Endothelial cell of umbilical vein (primary cell): ENCODE measurements around the gene GVQW3. TPM values are rescaled to one million over a fixed set of nuclear protein-coding genes. Genes with fewer than 3 reads are reported as not detected.

Experiments used
- BruUV-seq: library from RNA; stranded (reverse); fragments of 400-500 nt; replicated peaks from 2 replicates; lab custom pipeline; 2021; lab: Mats Ljungman, UMichigan
- CTCF ChIA-PET: fragments of 300-600, 350-600 bp; sonication (Branson Sonifier 250); formaldehyde crosslinking; loops from one replicate; lab custom pipeline; 2021; ENCODE audit warnings: antibody characterized with exemption, inconsistent platforms; lab: Charles Lee
- POLR2A ChIA-PET: fragments of 300-600, 350-600 bp; sonication (Branson Sonifier 250); formaldehyde crosslinking; loops from one replicate; lab custom pipeline; 2021; ENCODE audit warnings: antibody characterized with exemption, inconsistent platforms; lab: Charles Lee
- DNase-seq: peaks from one replicate; pipeline ENCODE4 v3.0.0-alpha.2; 2011; ENCODE audit warnings: low read depth, low spot score
- FAIRE-seq: peaks from 2 replicates; lab custom pipeline; 2011; peaks lifted over from hg19 to GRCh38; lab: Jason Lieb, UNC
- H2AFZ ChIP-seq: 2 replicates; pipeline ENCODE4 v1.6.0; 2012; ENCODE audit warnings: low read depth, low read length, control low read depth, inconsistent platforms
- H3K27ac ChIP-seq: 2 replicates; pipeline ENCODE4 v1.5.1; 2011; ENCODE audit warnings: low read depth, mild to moderate bottlenecking, control low read depth, low read length, moderate library complexity; ENCODE audit not compliant: insufficient read depth
- H3K27me3 ChIP-seq, 2 experiments: 2 replicates each; pipeline versions ENCODE4 v1.6.0 to v1.6.1; 2011; ENCODE audit warnings: low read length in 2 of 2, mixed read lengths in 1 of 2; ENCODE audit not compliant: control insufficient read depth in 2 of 2, insufficient read depth in 2 of 2
- H3K36me3 ChIP-seq, 2 experiments: 2 replicates in 1 of 2; 3 replicates in 1 of 2; pipeline ENCODE4 v1.5.1; 2011; ENCODE audit warnings: low read length in 2 of 2, mild to moderate bottlenecking in 1 of 2, moderate library complexity in 1 of 2; ENCODE audit not compliant: control insufficient read depth in 2 of 2, insufficient read depth in 2 of 2; ENCODE audit errors: extremely low read depth in 1 of 2
- H3K4me1 ChIP-seq: 3 replicates; pipeline ENCODE4 v1.5.1; 2011; ENCODE audit warnings: mild to moderate bottlenecking, low read length; ENCODE audit not compliant: control insufficient read depth, insufficient read depth; ENCODE audit errors: extremely low read depth
- H3K4me2 ChIP-seq: 2 replicates; pipeline ENCODE4 v1.6.1; 2011; ENCODE audit warnings: low read length, control low read depth, mixed read lengths; ENCODE audit not compliant: insufficient read depth
- H3K4me3 ChIP-seq, 3 experiments: fragments of 200-600 bp in 1 of 3; sonication (generic), shearing (Covaris generic) in 1 of 3; replicated peaks in 1 of 3; 2 replicates each; pipeline ENCODE4 v1.5.1; 2011 to 2016; ENCODE audit warnings: control low read depth in 3 of 3, low read length in 3 of 3, mild to moderate bottlenecking in 2 of 3, inconsistent platforms in 1 of 3, low read depth in 1 of 3, moderate library complexity in 1 of 3; ENCODE audit not compliant: insufficient read depth in 1 of 3
- H3K79me2 ChIP-seq: 2 replicates; pipeline ENCODE4 v1.6.0; 2012; ENCODE audit warnings: low read length, inconsistent platforms; ENCODE audit not compliant: control insufficient read depth, insufficient read depth
- H3K9ac ChIP-seq: replicated peaks from 2 replicates; pipeline ENCODE3; 2011; ENCODE audit warnings: low read length, control low read depth; ENCODE audit not compliant: insufficient read depth; ENCODE audit errors: extremely low read depth
- H3K9me1 ChIP-seq: replicated peaks from 3 replicates; pipeline ENCODE4 v1.6.0; 2011; ENCODE audit warnings: mild to moderate bottlenecking, low read length; ENCODE audit not compliant: control insufficient read depth, insufficient read depth; ENCODE audit errors: extremely low read depth
- H3K9me3 ChIP-seq: replicated peaks from 2 replicates; pipeline ENCODE4 v1.5.1; 2012; ENCODE audit warnings: low read length, inconsistent platforms; ENCODE audit not compliant: control insufficient read depth, insufficient read depth
- H4K20me1 ChIP-seq: replicated peaks from 2 replicates; pipeline ENCODE3; 2011; ENCODE audit warnings: mild to moderate bottlenecking, low read length; ENCODE audit not compliant: control insufficient read depth, insufficient read depth; ENCODE audit errors: extremely low read depth
- CTCF ChIP-seq, 2 donors: IDR thresholded peaks; 1 replicate in 1 of 2; 2 replicates in 1 of 2; pipeline ENCODE4 v1.5.1; 2011; ENCODE audit warnings: low read length in 2 of 2, mild to moderate bottlenecking in 2 of 2, moderate library complexity in 2 of 2, control low read depth in 1 of 2, inconsistent platforms in 1 of 2, low read depth in 1 of 2; ENCODE audit not compliant: insufficient read depth in 1 of 2; ENCODE audit errors: extremely low read depth in 1 of 2
- EZH2 ChIP-seq: IDR thresholded peaks from 2 replicates; pipeline ENCODE4 v1.6.1; 2012; ENCODE audit warnings: borderline replicate concordance, low read depth, mild to moderate bottlenecking, moderate library complexity, low read length, inconsistent platforms; ENCODE audit not compliant: severe bottlenecking
- FOS ChIP-seq: IDR thresholded peaks from 2 replicates; pipeline ENCODE4 v1.6.1; 2011; ENCODE audit warnings: mild to moderate bottlenecking, low read length, moderate library complexity, borderline replicate concordance; ENCODE audit not compliant: insufficient read depth
- GATA2 ChIP-seq: IDR thresholded peaks from 2 replicates; pipeline ENCODE4 v1.7.0; 2011; ENCODE audit warnings: low read depth, mild to moderate bottlenecking, moderate library complexity, mixed read lengths, low read length; ENCODE audit not compliant: insufficient read length, insufficient read depth
- JUN ChIP-seq: IDR thresholded peaks from 2 replicates; pipeline ENCODE4 v1.6.1; 2011; ENCODE audit warnings: borderline replicate concordance, low read depth; ENCODE audit not compliant: insufficient read length, insufficient read depth
- MAX ChIP-seq: IDR thresholded peaks from 2 replicates; pipeline ENCODE4 v1.6.1; 2011; ENCODE audit not compliant: insufficient read depth, insufficient read length
- MYC ChIP-seq: IDR thresholded peaks from one replicate; pipeline ENCODE4 v1.6.1; 2011; ENCODE audit warnings: mild to moderate bottlenecking, low read depth, low read length
- POLR2A ChIP-seq: IDR thresholded peaks from 2 replicates; pipeline ENCODE4 v1.6.1; 2012; ENCODE audit warnings: low read depth, mild to moderate bottlenecking, control low read depth, low read length
- POLR2AphosphoS5 ChIP-seq: IDR thresholded peaks from 2 replicates; pipeline ENCODE4 v1.6.1; 2012; ENCODE audit warnings: low read depth, mild to moderate bottlenecking, control low read depth, low read length, moderate library complexity; ENCODE audit not compliant: insufficient read depth
- dilution Hi-C: fragments of 300-500 bp; cut with MboI; formaldehyde crosslinking; loops from one replicate; pipeline ENCODE4 v1.15.0; 2019; ENCODE audit warnings: low sequenced_read_pairs; ENCODE audit not compliant: extremely low pct_ligation_motif_present
- intact Hi-C: fragments of 100-400 bp; cut with micrococcal nuclease; formaldehyde crosslinking; loops from one replicate; pipeline ENCODE4 v1.10.0; 2022
- polyA plus RNA-seq, 4 experiments: library from polyadenylated mRNA; depleted of rRNA in 3 of 4; stranded (reverse) in 3 of 4; unstranded in 1 of 4; fragments of >200 nt; gene quantifications; 2 replicates each; pipeline versions ENCODE4 v1.2.1 to v1.2.3, GENCODE V29; 2011 to 2012; ENCODE audit warnings: missing spikeins in 1 of 4
- total RNA-seq: library from RNA; stranded (reverse); gene quantifications from 2 replicates; pipeline ENCODE4 v1.2.3, GENCODE V29; 2021

GVQW3 gene
- total and polyA plus RNA-seq, 2 donors (not counting 3 experiments of a cell fraction or from before 2014, with no cell fraction given), result 1.0 to 2.8 TPM

GRCh38 chr11:76380159-76380976 lies 755 bp upstream of the GVQW3 start:
- H2AFZ ChIP-seq, result peak overlapping the region; percentile 79
- H3K79me2 ChIP-seq, result peaks cover 51% of the 10 kb centered on the region
- H3K36me3 ChIP-seq, result no peaks in the 10 kb centered on the region
- peak overlapping the region; percentile 95 for H3K4me2 ChIP-seq
- no peaks in the 10 kb centered on the region for H4K20me1 ChIP-seq
- peak; percentile 28 for DNase-seq
- H3K9me3 ChIP-seq, result no peaks in the 10 kb centered on the region
- FAIRE-seq, result peak; percentile 59
- dilution Hi-C loops (no loop called here), intact Hi-C loops (loop anchor here (2.0 to 5.0 kb wide), 3 partner anchors 143 to 292 kb away; partner anchors contain the start of genes LRRC32 and WNT11)
- ChIA-PET POLR2A (interaction anchor here (0.6 kb wide), 1 partner anchor 8 kb away, joined by 4 read pairs; no protein-coding TSS in a partner anchor), CTCF (no interaction called here)
- no peak for TF ChIP-seq FOS
- TF ChIP-seq CTCF (IDR thresholded peaks at IDR 0.05; ENCODE audit: extremely low read depth in 1 of 2, insufficient read depth in 1 of 2, low read depth in 1 of 2, low read length in 2 of 2), result no peak
- TF ChIP-seq JUN, result no peak
- TF ChIP-seq POLR2AphosphoS5, result no peak
- no peak for TF ChIP-seq MYC
- no peak for TF ChIP-seq POLR2A
- TF ChIP-seq MAX, result no peak
- TF ChIP-seq EZH2, result no peak
- TF ChIP-seq GATA2, result no peak
- peak overlapping the region; percentile 62 to 75 (median 71) for H3K4me3 ChIP-seq
- BruUV-seq, result TSS peak; percentile 62
- H3K9me1 ChIP-seq, result no peaks in the 10 kb centered on the region
- H3K4me1 ChIP-seq, result peaks cover 18% of the 10 kb centered on the region
- H3K27ac ChIP-seq, result peak overlapping the region; percentile 27
- no peaks in the 10 kb centered on the region for H3K27me3 ChIP-seq
- H3K9ac ChIP-seq, result peak overlapping the region; percentile 58
